HG03095 (cell line): Measurements from ENCODE around the gene KRT6C.

Source experiments
- ATAC-seq: cut with Tn5 transposase; IDR thresholded peaks from one replicate; pipeline ENCODE4 v1.9.1; 2021; ENCODE audit warnings: moderate library complexity; ENCODE audit not compliant: unreplicated experiment

KRT6C gene

GRCh38 chr12:52473768-52474167 lies at the start of gene KRT6C:
Gene KRT6C, minus strand, starts transcription at chr12:52473805. Its CDS starts 68 bp downstream, at chr12:52473737.
- ATAC-seq, result no peak

GRCh38 chr12:52522346-52523011 lies 48.9 kb upstream of the KRT6C start:
- ATAC-seq, result no peak

- no peak for ATAC-seq
Measured at GRCh38 chr12:52521568-52522266, 48.1 kb upstream of the KRT6C start.

- no peak for ATAC-seq
Measured at GRCh38 chr12:52521175-52521567, 47.6 kb upstream of the KRT6C start.

GRCh38 chr12:52519826-52520662 lies 46.4 kb upstream of the KRT6C start, which contains the start of gene KRT5:
Gene KRT5, minus strand, starts transcription at chr12:52520394. Its CDS starts 98 bp downstream, at chr12:52520296.
- no peak for ATAC-seq

GRCh38 chr12:52519387-52519703 lies 45.7 kb upstream of the KRT6C start:
- no peak for ATAC-seq

- ATAC-seq, result no peak
Measured at GRCh38 chr12:52518574-52519386, 45.2 kb upstream of the KRT6C start.

GRCh38 chr12:52517888-52518287 lies 44.3 kb upstream of the KRT6C start:
- ATAC-seq, result no peak

GRCh38 chr12:52517005-52517835 lies 43.6 kb upstream of the KRT6C start:
- ATAC-seq, result no peak

- no peak for ATAC-seq
Measured at GRCh38 chr12:52515927-52516831, 42.6 kb upstream of the KRT6C start.

GRCh38 chr12:52515319-52515646 lies 41.7 kb upstream of the KRT6C start:
- no peak for ATAC-seq

GRCh38 chr12:52514471-52515318 lies 41.1 kb upstream of the KRT6C start:
- ATAC-seq, result no peak

GRCh38 chr12:52513736-52514135 lies 40.1 kb upstream of the KRT6C start:
- no peak for ATAC-seq

GRCh38 chr12:52508211-52508610 lies 34.6 kb upstream of the KRT6C start:
- ATAC-seq, result no peak

- ATAC-seq, result no peak
Measured at GRCh38 chr12:52506858-52507715, 33.5 kb upstream of the KRT6C start.

- ATAC-seq, result no peak
Measured at GRCh38 chr12:52502877-52503276, 29.3 kb upstream of the KRT6C start.

- no peak for ATAC-seq
Measured at GRCh38 chr12:52501490-52501889, 27.9 kb upstream of the KRT6C start.
